Chondrocyte (in vitro differentiated cells): ENCODE data around the gene H19. TPM values are rescaled to one million over a fixed set of nuclear protein-coding genes. Genes with fewer than 3 reads are reported as not detected.

Source experiments
- DNase-seq: peaks from one replicate; pipeline ENCODE4 v3.0.0; 2021; ENCODE audit warnings: mixed read lengths, low spot score
- H3K27ac Mint-ChIP-seq: one replicate; pipeline ENCODE4 v1.8.0; 2021; ENCODE audit warnings: mild to moderate bottlenecking, moderate library complexity, mixed read lengths; ENCODE audit not compliant: unreplicated experiment
- H3K27me3 Mint-ChIP-seq: 2 replicates; pipeline ENCODE4 v1.8.0; 2021; ENCODE audit warnings: low read depth, mixed read lengths
- H3K36me3 Mint-ChIP-seq: 2 replicates; pipeline ENCODE4 v1.8.0; 2021; ENCODE audit warnings: low read depth, mixed read lengths
- H3K4me1 Mint-ChIP-seq: 2 replicates; pipeline ENCODE4 v1.8.0; 2021; ENCODE audit warnings: low read depth, mild to moderate bottlenecking, mixed read lengths
- H3K4me3 Mint-ChIP-seq: one replicate; pipeline ENCODE4 v1.8.0; 2021; ENCODE audit warnings: mild to moderate bottlenecking, moderate library complexity, mixed read lengths; ENCODE audit not compliant: unreplicated experiment
- H3K9me3 Mint-ChIP-seq: 2 replicates; pipeline ENCODE4 v1.8.0; 2021; ENCODE audit warnings: low read depth, mixed read lengths
- total RNA-seq: library from RNA; stranded (reverse); gene quantifications from 3 replicates; pipeline ENCODE4 v1.2.1, GENCODE V29; 2021
- TF ChIP-seq, protein P1 (sequence below): fragments of 200-600 bp; sonication (generic); IDR thresholded peaks from 2 replicates; pipeline ENCODE4 v1.5.0; 2021; ENCODE audit warnings: antibody characterized with exemption, mild to moderate bottlenecking, moderate library complexity

Gene H19
- total RNA-seq, 1 donor from 2014 or later, result 2,704 TPM

DNA sequence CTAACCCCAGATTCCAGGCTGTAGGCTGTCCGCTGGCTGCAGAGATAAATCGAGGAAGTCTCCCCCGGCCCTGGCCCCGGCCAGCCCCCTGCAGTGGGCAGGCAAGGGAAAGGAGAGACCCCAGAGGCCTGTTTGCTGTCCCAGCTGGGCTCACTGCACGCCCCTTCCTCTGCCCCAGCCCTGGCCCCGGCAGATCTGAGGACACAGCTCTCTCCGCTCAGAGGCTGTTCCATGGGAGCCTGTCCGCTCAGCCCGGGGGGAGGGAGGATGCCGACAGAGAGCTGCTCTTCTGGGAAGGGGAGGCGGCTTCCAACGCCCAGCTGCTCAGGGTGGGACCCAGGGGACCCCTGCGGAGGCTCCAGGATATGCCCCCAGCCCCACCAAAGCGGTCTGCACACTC is 37.7 kb upstream of the H19 start:
- no peaks in the 10 kb centered on the region for H3K9me3 Mint-ChIP-seq
- no peak overlapping the region for H3K27ac Mint-ChIP-seq
- no peaks in the 10 kb centered on the region for H3K4me1 Mint-ChIP-seq
- TF ChIP-seq, protein P1, sequence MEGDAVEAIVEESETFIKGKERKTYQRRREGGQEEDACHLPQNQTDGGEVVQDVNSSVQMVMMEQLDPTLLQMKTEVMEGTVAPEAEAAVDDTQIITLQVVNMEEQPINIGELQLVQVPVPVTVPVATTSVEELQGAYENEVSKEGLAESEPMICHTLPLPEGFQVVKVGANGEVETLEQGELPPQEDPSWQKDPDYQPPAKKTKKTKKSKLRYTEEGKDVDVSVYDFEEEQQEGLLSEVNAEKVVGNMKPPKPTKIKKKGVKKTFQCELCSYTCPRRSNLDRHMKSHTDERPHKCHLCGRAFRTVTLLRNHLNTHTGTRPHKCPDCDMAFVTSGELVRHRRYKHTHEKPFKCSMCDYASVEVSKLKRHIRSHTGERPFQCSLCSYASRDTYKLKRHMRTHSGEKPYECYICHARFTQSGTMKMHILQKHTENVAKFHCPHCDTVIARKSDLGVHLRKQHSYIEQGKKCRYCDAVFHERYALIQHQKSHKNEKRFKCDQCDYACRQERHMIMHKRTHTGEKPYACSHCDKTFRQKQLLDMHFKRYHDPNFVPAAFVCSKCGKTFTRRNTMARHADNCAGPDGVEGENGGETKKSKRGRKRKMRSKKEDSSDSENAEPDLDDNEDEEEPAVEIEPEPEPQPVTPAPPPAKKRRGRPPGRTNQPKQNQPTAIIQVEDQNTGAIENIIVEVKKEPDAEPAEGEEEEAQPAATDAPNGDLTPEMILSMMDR, result no peak
- no peaks in the 10 kb centered on the region for H3K36me3 Mint-ChIP-seq
- H3K4me3 Mint-ChIP-seq, result no peak overlapping the region
- DNase-seq, result no peak
- H3K27me3 Mint-ChIP-seq, result no peaks in the 10 kb centered on the region

DNA sequence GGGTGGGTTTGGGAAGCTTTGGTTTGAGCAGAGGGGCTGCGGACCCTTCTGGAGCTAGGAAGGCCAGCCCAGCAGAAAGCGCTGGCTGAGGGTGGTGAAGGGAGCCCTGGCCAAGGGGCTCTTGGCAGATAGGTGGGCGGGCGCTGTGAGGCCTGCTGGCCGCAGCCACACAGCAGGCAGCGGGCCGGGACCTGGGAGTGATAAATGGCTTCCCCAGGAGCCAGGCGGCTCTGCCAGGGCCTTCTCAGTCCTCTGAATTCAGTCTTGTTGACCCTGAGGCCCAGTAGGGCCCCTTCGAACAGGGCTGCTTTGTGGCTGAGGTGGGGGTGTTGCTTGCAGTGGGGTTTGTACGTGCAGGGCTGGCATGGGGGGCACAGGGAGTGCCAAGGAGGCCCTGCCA is 33.4 kb upstream of the H19 start:
- H3K9me3 Mint-ChIP-seq, result no peaks in the 10 kb centered on the region
- TF ChIP-seq, protein P1, result no peak
- H3K4me3 Mint-ChIP-seq, result no peak overlapping the region

DNA sequence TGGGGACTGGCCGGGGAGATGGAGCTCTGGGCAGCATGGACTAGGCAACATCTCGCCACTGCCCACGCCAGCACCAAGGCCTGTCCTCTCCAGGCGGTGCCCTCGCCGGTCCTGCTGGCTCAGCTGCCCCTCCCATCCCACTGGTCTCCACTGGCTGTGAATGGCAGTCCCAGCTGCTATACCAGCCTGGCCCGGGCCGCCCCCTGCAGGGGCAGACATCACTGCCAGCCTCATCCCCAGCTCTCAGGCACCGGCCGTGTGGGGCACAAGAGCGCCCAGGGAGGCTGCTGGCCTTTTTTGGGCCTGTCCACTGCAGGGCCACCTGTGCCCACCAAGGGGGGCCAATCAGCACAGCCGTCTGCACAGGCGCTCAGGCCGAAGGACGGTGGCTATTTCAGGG is 30.1 kb upstream of the H19 start:
- H3K27ac Mint-ChIP-seq, result no peak overlapping the region
- DNase-seq, result no peak
- H3K4me1 Mint-ChIP-seq, result no peaks in the 10 kb centered on the region
- H3K27me3 Mint-ChIP-seq, result no peaks in the 10 kb centered on the region
- no peaks in the 10 kb centered on the region for H3K9me3 Mint-ChIP-seq
- no peak overlapping the region for H3K4me3 Mint-ChIP-seq
- H3K36me3 Mint-ChIP-seq, result no peaks in the 10 kb centered on the region
- TF ChIP-seq, protein P1, result no peak

More for the DNA sequence above, 33.4 kb upstream of the H19 start:
- no peaks in the 10 kb centered on the region for H3K4me1 Mint-ChIP-seq
- no peak for DNase-seq
- H3K27ac Mint-ChIP-seq, result no peak overlapping the region
- H3K27me3 Mint-ChIP-seq, result no peaks in the 10 kb centered on the region
- H3K36me3 Mint-ChIP-seq, result no peaks in the 10 kb centered on the region

DNA sequence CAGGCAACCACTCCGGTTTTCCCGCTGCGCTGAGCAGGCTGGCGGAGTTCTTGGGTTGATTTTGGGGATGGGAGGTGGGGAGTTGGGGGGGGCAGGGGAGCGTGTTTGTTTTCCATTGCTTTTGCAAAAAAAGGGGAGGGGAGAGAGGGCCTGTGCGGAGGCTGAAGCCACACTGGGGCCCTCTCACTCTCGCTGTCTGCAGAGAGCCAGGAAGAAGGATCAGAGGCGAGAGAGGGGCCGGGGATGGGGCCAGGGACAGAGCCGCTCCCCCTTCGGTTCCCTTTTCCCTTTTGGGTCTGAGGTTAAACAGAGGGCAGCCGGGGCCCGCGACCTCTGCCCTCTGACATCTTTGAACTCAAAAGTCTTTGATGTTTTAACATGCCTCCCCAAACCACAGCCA is 17.4 kb upstream of the H19 start:
- no peaks in the 10 kb centered on the region for H3K9me3 Mint-ChIP-seq
- no peaks in the 10 kb centered on the region for H3K36me3 Mint-ChIP-seq
- no peak overlapping the region for H3K4me3 Mint-ChIP-seq
- no peak overlapping the region for H3K27ac Mint-ChIP-seq
- no peaks in the 10 kb centered on the region for H3K4me1 Mint-ChIP-seq
- DNase-seq, result no peak
- H3K27me3 Mint-ChIP-seq, result no peaks in the 10 kb centered on the region
- TF ChIP-seq, protein P1, result no peak

DNA sequence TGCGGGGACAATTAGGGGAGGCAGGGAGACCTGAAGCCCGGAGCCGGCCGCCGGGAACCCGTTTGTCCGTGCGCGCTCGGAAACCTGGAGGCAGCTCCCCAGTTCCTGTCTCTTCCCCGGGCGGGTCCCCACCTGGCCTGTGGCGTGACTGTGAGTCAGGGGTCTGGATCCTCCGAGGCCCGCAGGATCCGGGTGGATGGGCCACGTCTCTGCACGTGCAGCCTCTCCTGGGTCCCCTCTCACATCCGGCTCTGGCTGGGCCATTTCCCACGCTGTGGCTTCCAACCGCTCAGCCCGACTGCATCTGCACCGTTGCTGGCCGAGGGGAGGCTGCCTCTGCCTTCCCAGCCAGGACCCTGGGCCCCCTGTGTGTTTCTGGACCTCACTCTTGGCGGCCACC is 14.8 kb upstream of the H19 start:
- no peak for DNase-seq
- no peaks in the 10 kb centered on the region for H3K27me3 Mint-ChIP-seq
- H3K36me3 Mint-ChIP-seq, result no peaks in the 10 kb centered on the region
- no peaks in the 10 kb centered on the region for H3K4me1 Mint-ChIP-seq
- TF ChIP-seq, protein P1, result no peak
- H3K27ac Mint-ChIP-seq, result no peak overlapping the region
- no peaks in the 10 kb centered on the region for H3K9me3 Mint-ChIP-seq
- no peak overlapping the region for H3K4me3 Mint-ChIP-seq
